DMS53 (cell line): ENCODE results near the gene MTMR11.
"Not testable (repeated sequence)": the region's sequence is repeated elsewhere in the genome, so short reads cannot be mapped to it uniquely, and the experiment has no call there.

Experiments
- DNase-seq: peaks from one replicate; lab custom pipeline; 2025; lab: John Stamatoyannopoulos, UW

The MTMR11 gene

DNA sequence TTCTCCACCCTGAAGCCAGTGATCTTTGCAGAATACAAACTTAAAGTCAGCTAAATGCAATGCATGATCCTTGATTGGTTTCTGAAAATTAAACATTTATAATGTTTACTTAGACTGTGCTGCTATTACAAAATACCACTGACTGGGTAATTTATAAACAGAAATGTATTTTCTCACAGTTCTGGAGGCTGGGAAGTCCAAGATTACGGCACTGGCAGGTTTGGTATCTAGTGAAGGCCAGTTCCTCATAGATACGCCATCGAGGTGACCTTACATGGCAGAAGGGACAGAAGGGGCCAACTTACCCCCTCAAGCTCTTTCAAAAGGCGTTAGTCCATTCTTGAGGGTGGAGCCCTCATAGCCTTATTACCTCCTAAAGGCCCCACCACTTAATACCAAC lies 40.1 kb downstream of the MTMR11 start:
- no peak for DNase-seq

DNA sequence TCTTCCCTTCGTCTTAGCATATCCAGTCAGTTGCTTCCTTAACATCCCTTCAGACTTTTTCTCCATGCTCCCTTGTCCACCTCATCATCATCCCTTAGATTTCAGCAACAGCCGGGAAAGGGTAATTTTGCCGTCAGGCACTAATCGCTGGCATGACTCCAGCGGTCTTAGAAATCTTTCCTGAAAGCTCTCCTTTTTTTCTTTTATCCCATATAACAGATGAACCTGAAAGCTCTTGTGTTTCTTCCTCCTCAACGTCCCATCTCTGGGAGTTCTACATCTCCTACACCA lies 47.7 kb downstream of the MTMR11 start:
- peak; percentile 63 for DNase-seq

DNA sequence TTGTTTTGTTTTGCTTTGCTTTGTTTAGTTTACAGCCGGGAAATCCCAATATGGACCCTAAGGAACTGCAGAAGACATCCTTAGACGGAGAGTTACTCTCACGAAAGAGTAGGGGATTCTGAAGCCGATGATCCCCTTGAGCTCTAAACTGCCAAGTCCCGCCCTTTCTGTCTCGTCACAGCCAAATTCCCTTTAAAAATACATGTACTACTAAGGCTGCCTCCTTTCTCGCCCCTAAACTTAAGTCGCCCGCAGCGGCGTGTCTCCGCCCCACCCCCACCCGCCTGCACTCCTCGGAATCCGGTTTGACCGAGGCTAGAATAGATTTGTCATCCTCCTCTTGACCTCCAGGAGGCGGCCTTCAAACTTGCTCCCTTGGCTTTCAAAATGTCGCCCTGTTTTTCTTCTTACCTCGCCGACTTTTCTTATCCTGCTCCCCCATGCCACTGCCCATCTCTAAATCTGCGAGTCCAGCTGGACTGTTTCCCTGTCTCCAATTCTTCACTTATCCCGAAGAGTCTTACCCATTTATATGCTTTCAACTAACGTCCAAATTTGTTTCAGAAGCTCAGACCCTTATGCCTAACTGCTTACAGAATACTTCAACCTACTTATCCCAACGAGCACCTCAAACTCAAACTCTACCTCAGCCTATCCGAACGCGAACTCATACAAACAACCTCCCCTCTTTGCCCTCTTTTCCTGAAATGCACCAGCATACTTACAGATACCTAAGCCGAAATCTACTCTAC lies 48.3 kb downstream of the MTMR11 start:
- peak; percentile 94 for DNase-seq

DNA sequence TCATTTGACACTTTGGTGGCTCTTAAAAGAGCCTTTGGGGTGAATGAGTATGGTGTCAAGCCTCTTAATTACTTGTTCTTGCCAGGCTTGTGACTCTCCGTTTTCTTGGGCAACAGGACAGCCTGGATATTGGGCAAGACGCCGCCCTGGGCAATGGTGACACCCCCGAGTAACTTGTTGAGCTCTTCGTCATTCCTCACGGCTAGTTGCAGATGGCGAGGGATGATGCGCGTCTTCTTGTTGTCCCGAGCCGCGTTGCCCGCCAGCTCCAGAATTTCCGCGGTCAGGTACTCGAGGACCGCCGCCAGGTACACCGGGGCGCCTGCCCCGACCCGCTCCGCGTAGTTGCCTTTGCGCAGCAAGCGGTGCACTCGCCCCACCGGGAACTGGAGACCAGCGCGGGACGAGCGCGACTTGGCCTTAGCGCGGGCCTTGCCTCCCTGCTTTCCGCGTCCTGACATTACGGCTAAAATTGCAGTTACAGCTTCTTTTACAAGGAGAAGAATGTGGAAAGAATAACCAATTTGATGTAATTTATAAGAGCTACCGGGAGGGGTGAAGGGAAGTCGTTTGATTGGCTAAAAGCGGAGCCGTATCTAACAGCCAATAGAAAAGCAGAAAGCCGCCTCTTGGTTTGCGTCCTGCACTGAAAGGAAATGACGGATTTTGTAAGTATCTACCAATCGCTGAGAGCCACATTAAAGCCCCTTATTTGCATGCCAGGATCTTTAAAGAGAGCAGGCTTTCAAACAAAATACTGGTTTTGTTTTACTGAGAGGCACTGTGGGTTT lies 49.0 kb downstream of the MTMR11 start:
- DNase-seq: peak; percentile 99

DNA sequence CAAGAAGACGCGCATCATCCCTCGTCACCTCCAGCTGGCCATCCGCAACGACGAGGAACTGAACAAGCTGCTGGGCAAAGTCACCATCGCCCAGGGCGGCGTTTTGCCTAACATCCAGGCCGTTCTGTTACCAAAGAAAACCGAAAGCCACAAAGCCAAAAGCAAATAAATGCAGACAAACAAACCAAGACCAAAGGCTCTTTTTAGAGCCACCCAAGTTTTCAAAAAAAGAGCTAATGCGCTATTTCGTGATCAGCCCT lies 49.6 kb downstream of the MTMR11 start:
- not testable (repeated sequence) for DNase-seq

DNA sequence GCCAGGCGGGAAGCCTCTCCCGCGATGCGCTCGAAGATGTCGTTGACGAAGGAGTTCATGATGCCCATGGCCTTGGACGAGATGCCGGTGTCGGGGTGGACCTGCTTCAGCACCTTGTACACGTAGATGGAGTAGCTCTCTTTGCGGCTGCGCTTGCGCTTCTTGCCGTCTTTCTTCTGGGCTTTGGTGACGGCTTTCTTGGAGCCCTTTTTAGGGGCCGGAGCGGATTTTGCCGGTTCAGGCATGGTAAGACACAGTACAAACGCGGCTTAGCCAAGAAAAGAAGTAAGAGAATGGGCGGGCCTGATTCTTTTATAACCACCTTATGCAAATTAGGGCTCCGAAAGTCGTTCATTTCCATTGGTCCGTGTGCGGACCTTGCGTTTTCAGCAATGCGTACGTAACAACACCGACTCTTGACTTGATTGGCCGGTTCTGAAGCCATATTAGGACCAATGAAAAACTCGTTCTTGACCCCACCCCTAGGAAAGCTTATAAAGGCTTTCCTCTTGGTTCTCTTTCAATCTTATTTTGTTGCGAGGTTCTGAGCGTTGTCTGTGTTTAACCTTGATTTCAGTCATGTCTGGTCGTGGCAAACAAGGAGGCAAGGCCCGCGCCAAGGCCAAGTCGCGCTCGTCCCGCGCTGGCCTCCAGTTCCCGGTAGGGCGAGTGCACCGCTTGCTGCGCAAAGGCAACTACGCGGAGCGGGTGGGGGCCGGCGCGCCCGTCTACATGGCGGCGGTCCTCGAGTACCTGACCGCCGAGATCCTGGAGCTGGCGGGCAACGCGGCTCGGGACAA lies 50.1 kb downstream of the MTMR11 start:
- DNase-seq: peak; percentile 99

DNA sequence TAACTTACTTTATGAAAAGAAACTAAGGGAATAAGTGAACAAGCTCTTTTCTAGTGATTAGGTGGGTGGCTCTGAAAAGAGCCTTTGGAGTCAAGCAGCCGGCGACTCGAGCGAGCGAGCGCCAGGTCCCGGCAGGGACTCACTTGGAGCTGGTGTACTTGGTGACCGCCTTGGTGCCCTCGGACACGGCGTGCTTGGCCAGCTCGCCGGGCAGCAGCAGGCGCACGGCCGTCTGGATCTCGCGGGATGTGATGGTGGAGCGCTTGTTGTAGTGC lies 50.6 kb downstream of the MTMR11 start:
- DNase-seq: not testable (repeated sequence)

DNA sequence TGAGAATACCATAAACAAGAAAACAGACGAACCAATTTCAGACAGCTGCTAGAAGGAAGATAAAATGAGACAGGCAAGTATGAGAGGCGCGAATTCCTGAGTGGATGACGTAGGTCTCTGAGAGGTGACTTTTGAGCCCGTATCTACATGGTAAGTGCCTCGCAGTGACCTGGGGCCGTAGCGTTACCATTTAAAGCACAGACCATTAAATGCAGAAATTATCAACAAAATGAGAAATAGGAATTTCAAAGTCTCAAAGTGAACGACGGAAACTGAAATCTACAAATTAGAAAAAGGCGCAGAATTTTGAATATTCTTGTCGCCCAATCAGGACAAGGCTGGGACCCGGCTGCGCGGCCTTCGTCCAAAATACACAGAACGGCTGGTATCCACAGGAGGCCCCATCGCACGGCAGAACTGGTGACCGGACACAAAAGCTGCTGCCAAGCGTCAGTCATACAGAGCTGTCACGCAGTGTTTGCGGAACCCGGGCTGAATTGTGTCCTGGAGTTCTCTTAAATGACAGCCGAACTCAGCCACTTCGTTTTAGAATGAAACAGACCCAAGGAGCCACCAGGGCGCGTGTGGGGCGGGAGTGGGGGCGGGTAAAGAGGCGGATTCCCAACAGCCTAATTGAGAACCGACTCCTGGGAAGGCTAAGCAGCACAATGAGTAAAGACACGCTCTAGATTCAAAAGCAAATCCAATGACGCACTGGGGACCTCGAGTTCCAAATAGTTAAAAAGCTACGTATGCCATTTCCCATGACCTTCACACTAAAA lies 51.1 kb downstream of the MTMR11 start:
- peak; percentile 97 for DNase-seq

DNA sequence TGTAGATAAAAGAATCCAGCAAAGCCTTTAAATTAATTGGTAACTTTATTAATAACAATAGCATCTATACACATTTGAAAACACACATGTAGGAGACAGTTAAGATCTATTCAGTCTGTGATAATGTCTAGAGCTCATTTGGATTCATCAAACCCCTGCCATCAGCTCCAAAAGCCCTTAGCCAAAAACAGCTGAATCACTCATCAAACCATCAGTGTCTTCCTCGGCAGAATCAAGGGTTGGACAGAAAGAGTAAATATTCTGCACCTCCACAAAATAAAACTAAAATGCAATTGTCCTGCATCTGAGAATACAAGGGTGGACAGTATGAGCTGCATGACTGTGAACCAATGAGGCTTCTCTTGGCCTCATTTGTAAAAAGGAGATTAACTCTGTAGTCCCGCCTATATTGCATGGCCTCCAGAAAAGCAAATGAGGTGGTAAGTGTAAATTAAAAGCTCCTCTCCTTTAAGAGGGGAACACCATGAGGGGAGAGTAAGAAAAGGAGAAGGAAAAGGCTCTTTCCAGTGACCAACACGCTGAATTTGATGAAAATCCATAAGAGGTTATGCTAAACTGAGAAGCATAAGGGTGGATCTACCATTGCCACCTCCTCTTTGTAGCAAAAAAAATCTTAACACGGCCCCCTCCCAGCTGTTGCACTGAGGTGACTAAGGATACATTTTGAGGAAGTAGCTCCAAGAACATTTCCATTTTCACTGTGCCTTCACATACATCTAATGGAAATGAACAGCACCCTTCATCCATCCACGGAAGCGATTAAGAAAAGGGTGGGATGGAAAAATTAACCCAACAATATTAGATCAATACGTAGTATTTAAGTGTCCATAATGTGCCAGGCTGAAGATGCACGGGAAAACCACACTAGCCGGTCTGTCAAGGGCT lies 52.0 kb downstream of the MTMR11 start:
- DNase-seq: peak; percentile 84

DNA sequence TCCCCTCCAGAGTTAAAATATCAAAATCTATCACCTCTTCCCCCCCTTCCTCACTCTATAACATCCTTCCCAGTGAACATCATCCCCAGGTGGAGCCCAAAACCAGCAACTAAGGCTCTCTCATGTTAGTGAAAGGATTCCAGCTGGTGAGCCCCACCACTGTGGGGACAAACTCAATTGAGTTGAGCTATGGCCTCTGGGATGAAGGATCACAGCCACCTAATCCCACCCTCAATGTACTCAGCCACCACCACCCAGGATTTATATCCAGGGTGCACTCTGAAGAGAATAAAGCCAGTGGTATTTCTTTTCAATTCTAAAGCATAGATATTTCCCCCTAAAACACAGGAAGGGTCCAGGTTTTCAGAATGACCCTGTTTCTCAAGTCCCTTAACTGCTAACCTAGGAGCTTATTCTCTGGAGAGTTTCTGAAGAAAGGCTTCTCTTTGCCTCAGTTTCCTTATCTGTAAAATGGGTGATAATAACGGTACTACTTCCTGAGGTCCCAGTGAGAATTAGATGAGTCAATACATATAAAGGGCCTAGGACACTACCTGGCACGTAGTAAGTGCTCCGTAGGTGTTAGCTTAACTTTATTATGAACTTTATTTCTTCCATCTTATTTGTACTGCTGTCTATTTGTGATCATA lies 53.0 kb downstream of the MTMR11 start:
- DNase-seq: no peak

DNA sequence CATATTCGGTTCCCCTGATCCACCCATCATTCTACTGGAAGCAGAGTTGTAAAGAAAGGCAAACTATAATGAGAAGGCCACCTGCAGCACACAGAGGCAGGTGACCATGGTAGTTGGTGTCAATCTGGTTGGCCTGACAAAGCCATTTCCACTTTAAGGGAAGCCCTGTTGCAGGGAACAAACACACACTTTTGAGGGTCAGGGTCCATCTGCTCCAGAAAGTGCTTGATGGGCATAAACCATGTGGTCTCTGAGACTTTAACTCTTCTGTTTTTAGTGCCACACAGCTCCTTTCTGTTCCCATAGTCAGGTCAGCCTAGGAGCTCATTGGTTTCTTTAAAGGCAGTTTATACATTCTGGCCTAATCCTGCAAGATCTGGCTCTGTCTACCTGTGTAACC lies 54.8 kb downstream of the MTMR11 start:
- no peak for DNase-seq

DNA sequence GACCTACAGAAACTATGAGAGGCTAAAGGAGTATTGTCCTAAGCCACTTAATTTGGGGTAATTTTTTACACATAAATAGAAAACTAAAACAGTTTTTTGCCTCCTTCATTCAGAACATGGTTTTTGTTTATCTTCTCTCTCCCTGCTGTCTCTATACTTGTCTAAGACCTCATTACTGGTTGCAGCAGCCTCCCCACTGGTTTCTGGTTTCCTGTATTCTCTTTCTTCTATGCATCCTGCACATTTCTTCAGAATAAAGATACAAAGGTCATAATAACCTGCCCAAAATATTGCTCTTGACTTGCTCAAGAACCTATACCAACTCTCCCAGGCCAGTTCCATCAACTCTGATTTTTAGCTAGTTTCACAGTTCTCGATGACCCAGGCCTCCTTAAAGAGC lies 57.1 kb downstream of the MTMR11 start:
- DNase-seq: no peak
